GM12864 (cell line): ENCODE data around the gene TRUB2.

Source experiments
- DNase-seq: peaks from one replicate; pipeline ENCODE4 v3.0.0-alpha.2; 2011; ENCODE audit warnings: low read depth
- H3K4me3 ChIP-seq: 2 replicates; pipeline ENCODE4 v1.5.1; 2011; ENCODE audit warnings: mild to moderate bottlenecking, low read depth, low read length, control low read depth
- CTCF ChIP-seq: IDR thresholded peaks from 2 replicates; pipeline ENCODE4 v1.5.1; 2011; ENCODE audit warnings: low read depth, mild to moderate bottlenecking, moderate library complexity, low read length, control low read depth, inconsistent platforms; ENCODE audit errors: missing control alignments

The TRUB2 gene

DNA sequence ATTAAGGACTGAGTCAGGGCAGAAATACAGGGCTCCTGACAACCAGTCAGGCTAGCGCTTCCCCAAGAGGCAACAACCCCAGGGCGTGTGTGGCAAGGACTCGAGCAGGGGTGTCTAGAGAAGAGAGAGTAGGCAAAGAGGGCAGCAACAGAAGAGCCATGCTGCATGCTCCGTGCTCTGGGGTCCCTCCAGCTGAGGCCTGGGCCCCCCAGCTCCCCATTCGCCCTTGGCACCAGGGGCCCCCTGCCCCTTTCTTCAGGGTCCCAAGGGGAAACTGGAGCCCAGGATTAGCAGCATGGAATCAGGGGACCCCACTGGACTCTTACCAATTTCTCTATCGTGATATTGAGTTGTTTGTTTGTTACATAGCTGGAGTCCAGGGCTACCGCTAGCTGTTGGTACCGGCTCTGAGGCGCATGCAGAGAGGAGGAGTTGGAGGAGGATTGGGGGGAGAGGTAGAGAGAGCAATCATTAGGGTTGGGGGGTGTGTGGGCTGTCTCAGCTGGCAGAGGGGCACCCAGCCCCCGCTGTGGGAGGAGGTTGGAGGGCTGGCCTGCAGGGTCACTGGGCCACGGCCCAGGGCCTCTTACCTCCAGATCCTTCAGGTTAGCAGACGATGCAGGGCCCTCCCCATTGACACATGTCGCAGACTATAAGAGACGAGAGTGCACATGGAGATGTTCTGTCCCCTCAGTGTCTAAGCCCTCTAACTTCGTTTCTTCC lies 55.2 kb downstream of the TRUB2 start:
- no peak for TF ChIP-seq CTCF
- H3K4me3 ChIP-seq, result no peak overlapping the region
- DNase-seq, result no peak

- no peak overlapping the region for H3K4me3 ChIP-seq
- TF ChIP-seq CTCF, result no peak
- DNase-seq, result no peak
Observed at GRCh38 chr9:128265348-128265847, 56.8 kb downstream of the TRUB2 start.

GRCh38 chr9:128262687-128263086 lies 59.6 kb downstream of the TRUB2 start:
- TF ChIP-seq CTCF, result no peak
- DNase-seq, result no peak
- no peak overlapping the region for H3K4me3 ChIP-seq

DNA sequence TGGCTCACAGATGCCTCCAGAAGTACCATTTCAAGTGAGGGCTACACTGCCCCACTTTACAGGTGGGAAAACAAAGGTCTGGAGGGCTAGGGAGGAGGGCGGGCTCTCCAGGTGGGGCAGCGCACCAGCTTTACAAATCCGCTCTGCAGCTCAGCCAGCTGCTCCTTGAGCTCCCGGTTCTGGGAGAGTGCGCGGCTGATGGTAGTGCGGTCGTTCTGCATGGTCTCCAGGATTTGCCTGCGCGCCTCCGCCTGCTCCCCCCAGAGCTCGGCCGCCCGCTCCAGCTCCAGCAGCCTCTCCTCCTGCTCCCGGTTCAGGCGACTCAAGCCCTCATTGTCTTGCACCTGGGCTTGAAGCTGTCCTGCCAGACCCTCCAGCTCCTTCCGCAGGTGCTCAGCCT lies 61.9 kb downstream of the TRUB2 start:
- no peak for DNase-seq
- no peak for TF ChIP-seq CTCF
- no peak overlapping the region for H3K4me3 ChIP-seq

DNA sequence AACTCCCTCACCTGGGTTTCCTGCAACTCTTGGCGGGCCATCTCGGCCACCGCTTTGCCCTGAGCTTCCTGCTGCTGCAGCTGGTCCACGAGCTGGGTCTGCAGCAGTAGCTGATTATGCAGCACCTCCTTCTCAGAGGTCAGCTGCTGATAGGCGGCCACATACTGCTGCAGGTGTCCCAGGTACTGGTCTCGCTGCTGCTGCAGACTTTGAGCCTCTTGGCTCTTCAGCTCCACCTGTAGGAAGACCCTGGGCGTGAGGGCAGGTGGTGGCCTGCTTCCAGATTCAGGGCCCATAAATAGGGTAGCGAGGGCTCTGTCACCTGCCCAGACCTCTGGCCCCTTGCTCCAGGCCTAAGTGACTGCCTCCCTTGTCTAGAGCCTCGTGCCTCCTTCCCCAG lies 63.1 kb downstream of the TRUB2 start:
- H3K4me3 ChIP-seq, result no peak overlapping the region
- no peak for DNase-seq
- TF ChIP-seq CTCF, result no peak

GRCh38 chr9:128258326-128258725 lies 63.9 kb downstream of the TRUB2 start:
- no peak overlapping the region for H3K4me3 ChIP-seq
- TF ChIP-seq CTCF, result no peak
- no peak for DNase-seq

GRCh38 chr9:128257907-128258306 lies 64.3 kb downstream of the TRUB2 start:
- H3K4me3 ChIP-seq, result no peak overlapping the region
- DNase-seq, result no peak

More at GRCh38 chr9:128257907-128258306, 64.3 kb downstream of the TRUB2 start:
- no peak for TF ChIP-seq CTCF
